Activated B cell treated with CpG ODN at 0.5 μM for 24 hours (primary cell): ENCODE results near the gene SLC29A3. TPM values are rescaled to one million over a fixed set of nuclear protein-coding genes. Genes with fewer than 3 reads are reported as not detected.

Experiments
- ATAC-seq: fragments of 200-7000 bp; cut with Tn5 transposase; one replicate; pipeline ENCODE4 v1.10.0; 2021; ENCODE audit warnings: low read depth, mild to moderate bottlenecking, moderate library complexity
- CTCF ChIA-PET: fragments of 350-600 bp; sonication (Branson Sonifier 250); formaldehyde crosslinking; loops from one replicate; lab custom pipeline; 2021; ENCODE audit warnings: antibody characterized with exemption; lab: Charles Lee
- POLR2A ChIA-PET: fragments of 350-600 bp; sonication (Branson Sonifier 250); formaldehyde crosslinking; loops from one replicate; lab custom pipeline; 2021; ENCODE audit warnings: antibody characterized with exemption; lab: Charles Lee
- DNase-seq: peaks from one replicate; pipeline ENCODE4 v3.0.0; 2022
- H3K27ac Mint-ChIP-seq: one replicate; pipeline ENCODE4 v1.8.0; 2020; ENCODE audit warnings: mixed read lengths
- H3K27me3 Mint-ChIP-seq: one replicate; pipeline ENCODE4 v1.8.0; 2021; ENCODE audit warnings: mixed read lengths
- H3K36me3 Mint-ChIP-seq: one replicate; pipeline ENCODE4 v1.8.0; 2021; ENCODE audit warnings: low read depth, mixed read lengths
- H3K4me1 Mint-ChIP-seq: one replicate; pipeline ENCODE4 v1.8.0; 2021; ENCODE audit warnings: mixed read lengths
- H3K4me3 Mint-ChIP-seq: one replicate; pipeline ENCODE4 v1.8.0; 2020; ENCODE audit warnings: mild to moderate bottlenecking, mixed read lengths
- H3K9me3 Mint-ChIP-seq: one replicate; pipeline ENCODE4 v1.8.0; 2020; ENCODE audit warnings: mixed read lengths
- CTCF ChIP-seq: fragments of 200-600 bp; IDR thresholded peaks from one replicate; pipeline ENCODE4 v1.8.0; 2022; ENCODE audit warnings: antibody characterized with exemption, mild to moderate bottlenecking
- intact Hi-C: fragments of 100-400 bp; cut with micrococcal nuclease; formaldehyde crosslinking; loops from one replicate; pipeline ENCODE4 v1.15.1; 2024
- total RNA-seq: library from RNA; stranded (reverse); gene quantifications from 2 replicates; pipeline ENCODE4 v1.2.3, GENCODE V29; 2022

The SLC29A3 gene
- total RNA-seq, 1 donor from 2014 or later = 4.3 TPM

- POLR2A ChIA-PET = interaction anchor here (1.1 to 1.9 kb wide), 3 partner anchors 20 to 174 kb away, joined by 3 to 9 read pairs (median 7); no protein-coding TSS in a partner anchor
- Mint-ChIP-seq H3K27ac (no peak overlapping the region), H3K36me3 (no peaks in the 10 kb centered on the region), H3K27me3 (peaks cover 52% of the 10 kb centered on the region), H3K9me3 (no peaks in the 10 kb centered on the region), H3K4me3 (peak overlapping the region; percentile 78), H3K4me1 (peaks cover 8% of the 10 kb centered on the region)
- CTCF ChIA-PET = interaction anchor here (0.7 to 2.9 kb wide), 11 partner anchors 11 to 312 kb away, joined by 3 to 20 read pairs (median 3); no protein-coding TSS in a partner anchor
- intact Hi-C loops = loop anchor here (1.0 to 5.0 kb wide), 5 partner anchors 23 to 416 kb away; no protein-coding TSS in a partner anchor
- no peak for TF ChIP-seq CTCF
- ATAC-seq (peak; percentile 71), DNase-seq (peak; percentile 54)
Observed at GRCh38 chr10:71396084-71396710, 77.1 kb downstream of the SLC29A3 start.

GRCh38 chr10:71396711-71397295 lies 77.7 kb downstream of the SLC29A3 start, which contains the start of gene CDH23:
TSS of gene CDH23 (plus strand) at chr10:71396920. CDS start at chr10:71439832, 42,912 bp downstream.
- Mint-ChIP-seq H3K4me3 (peak within 1 kb of the TSS; percentile 78), H3K4me1 (peaks cover 8% of the 10 kb centered on the region), H3K27me3 (peaks cover 49% of the 10 kb centered on the region), H3K36me3 (no peaks in the 10 kb centered on the region), H3K9me3 (no peaks in the 10 kb centered on the region), H3K27ac (no peak within 1 kb of the TSS)
- ChIA-PET POLR2A (interaction anchor here (1.0 to 1.9 kb wide), 4 partner anchors 20 to 173 kb away, joined by 3 to 9 read pairs (median 5); no protein-coding TSS in a partner anchor), CTCF (interaction anchor here (1.1 to 2.9 kb wide), 6 partner anchors 77 to 311 kb away, joined by 3 to 20 read pairs (median 3); no protein-coding TSS in a partner anchor)
- TF ChIP-seq CTCF = no peak
- peak; percentile 49 for ATAC-seq
- intact Hi-C loops = loop anchor here (1.0 to 5.0 kb wide), 5 partner anchors 24 to 415 kb away; no protein-coding TSS in a partner anchor
- DNase-seq = no peak

GRCh38 chr10:71397296-71398212 lies 78.5 kb downstream of the SLC29A3 start:
- ChIA-PET CTCF (interaction anchor here (0.9 to 2.9 kb wide), 4 partner anchors 80 to 311 kb away, joined by 3 to 20 read pairs (median 3); no protein-coding TSS in a partner anchor), POLR2A (interaction anchor here (1.0 to 1.9 kb wide), 2 partner anchors 21 to 25 kb away, joined by 3 to 7 read pairs; no protein-coding TSS in a partner anchor)
- Mint-ChIP-seq H3K27ac (no peak overlapping the region), H3K27me3 (peaks cover 45% of the 10 kb centered on the region), H3K4me3 (peak overlapping the region; percentile 61), H3K4me1 (peaks cover 8% of the 10 kb centered on the region), H3K36me3 (no peaks in the 10 kb centered on the region), H3K9me3 (no peaks in the 10 kb centered on the region)
- intact Hi-C loops = loop anchor here (2.0 to 5.0 kb wide), 3 partner anchors 25 to 415 kb away; no protein-coding TSS in a partner anchor
- DNase-seq = no peak
- TF ChIP-seq CTCF = no peak
- peak; percentile 22 for ATAC-seq

GRCh38 chr10:71398976-71399375 lies 79.9 kb downstream of the SLC29A3 start:
- peaks cover 38% of the 10 kb centered on the region for H3K27me3 Mint-ChIP-seq
- no peak for DNase-seq

More at GRCh38 chr10:71398976-71399375, 79.9 kb downstream of the SLC29A3 start:
- intact Hi-C loops = loop anchor here (5.0 kb wide), 2 partner anchors 98 to 413 kb away; no protein-coding TSS in a partner anchor
- H3K4me3 Mint-ChIP-seq = no peak overlapping the region
- CTCF ChIA-PET = interaction anchor here (1.5 kb wide), 1 partner anchor 79 kb away, joined by 4 read pairs; the partner anchor contains the start of gene SLC29A3
- peaks cover 8% of the 10 kb centered on the region for H3K4me1 Mint-ChIP-seq
- no peaks in the 10 kb centered on the region for H3K36me3 Mint-ChIP-seq
- TF ChIP-seq CTCF = no peak
- no peaks in the 10 kb centered on the region for H3K9me3 Mint-ChIP-seq
- ATAC-seq = no peak
- no peak overlapping the region for H3K27ac Mint-ChIP-seq
- POLR2A ChIA-PET = no interaction called here
